Measurements from ENCODE around the gene ASCC1. TPM values are rescaled to one million over a fixed set of nuclear protein-coding genes. Genes with fewer than 3 reads are reported as not detected.

Gene ASCC1
- total and polyA plus RNA-seq, 2 of the 4 experiments (the other 2 are of a cell fraction): 15.9 to 21.0 TPM

GRCh38 chr10:72075376-72076115, 140.5 kb downstream of the ASCC1 start:
- TF ChIP-seq CEBPB (IDR thresholded peaks at IDR 0.05; ENCODE audit: low read depth, low read length) (no peak), POLR2A (IDR thresholded peaks at IDR 0.05; ENCODE audit: low read depth, low read length) (no peak), RFX5 (IDR thresholded peaks at IDR 0.05; ENCODE audit: low read depth, low read length) (no peak), MAFK (IDR thresholded peaks at IDR 0.05; ENCODE audit: low read depth, low read length) (no peak), CTCF (conservative IDR thresholded peaks at IDR 0.05; ENCODE audit: low read depth, low read length) (no peak), RAD21 (IDR thresholded peaks at IDR 0.05; ENCODE audit: low read length) (no peak), SMC3 (IDR thresholded peaks at IDR 0.05; ENCODE audit: low read depth, low read length) (no peak), USF2 (IDR thresholded peaks at IDR 0.05; ENCODE audit: low read depth, low read length) (no peak), FOS (IDR thresholded peaks at IDR 0.05; ENCODE audit: low read depth, low read length) (no peak), NFE2L2 (IDR thresholded peaks at IDR 0.05; ENCODE audit: low read depth, low read length) (no peak), RCOR1 (IDR thresholded peaks at IDR 0.05; ENCODE audit: insufficient replicate concordance, low read length) (no peak), CHD1 (IDR thresholded peaks at IDR 0.05; ENCODE audit: low read depth, low read length) (no peak), ELK1 (IDR thresholded peaks at IDR 0.05; ENCODE audit: borderline replicate concordance, low read depth, low read length) (no peak)
- CTCF ChIA-PET: no interaction called here

More at GRCh38 chr10:72075376-72076115, 140.5 kb downstream of the ASCC1 start:
- Histone ChIP-seq H4K91ac (ENCODE audit: insufficient read depth, low read depth, low read length) (no peak overlapping the region), H3K27me3 (ENCODE audit: control insufficient read depth, insufficient read depth, low read length) (peaks cover 41% of the 10 kb centered on the region), H3K18ac (ENCODE audit: low read depth, low read length) (no peak overlapping the region), H3K23ac (ENCODE audit: low read depth, low read length) (no peak overlapping the region), H2BK20ac (ENCODE audit: low read depth, low read length) (no peak overlapping the region), H3K4me3 (ENCODE audit: insufficient read depth, low read depth, low read length) (no peak overlapping the region), H2BK5ac (ENCODE audit: low read depth, low read length, poor library complexity, severe bottlenecking) (no peak overlapping the region), H4K5ac (ENCODE audit: low read depth, low read length) (no peak overlapping the region), H4K20me1 (ENCODE audit: insufficient read depth, low read length) (no peaks in the 10 kb centered on the region), H3K4me2 (ENCODE audit: low read depth, low read length) (no peak overlapping the region), H2AK5ac (ENCODE audit: low read depth, low read length) (no peak overlapping the region), H4K8ac (ENCODE audit: low read depth in 2 of 2, low read length in 2 of 2) (no peak overlapping the region), H3K79me1 (ENCODE audit: low read depth in 1 of 2, low read length in 2 of 2) (no peaks in the 10 kb centered on the region), H3K4ac (ENCODE audit: low read depth, low read length) (no peak overlapping the region), H2AK9ac (replicated peaks; ENCODE audit: low read depth, low read length, poor library complexity) (no peak overlapping the region), H3K9ac (ENCODE audit: low read depth, low read length) (no peak overlapping the region), H3K9me3 (ENCODE audit: control insufficient read depth, insufficient read depth, low read length) (peaks cover 4% of the 10 kb centered on the region), H2BK15ac (ENCODE audit: low read depth, low read length) (no peak overlapping the region), H2BK120ac (ENCODE audit: low read depth, low read length) (no peak overlapping the region), H2AFZ (replicated peaks; ENCODE audit: low read length, poor library complexity) (no peak overlapping the region), H3K4me1 (ENCODE audit: control insufficient read depth, insufficient read depth, low read length) (no peaks in the 10 kb centered on the region), H3K36me3 (ENCODE audit: control insufficient read depth, insufficient read depth, low read length) (no peaks in the 10 kb centered on the region), H3K9me1 (ENCODE audit: insufficient read depth, low read length) (no peaks in the 10 kb centered on the region), H3K56ac (ENCODE audit: extremely low read depth, insufficient read depth, low read length) (no peak overlapping the region), H3K14ac (replicated peaks; ENCODE audit: low read depth, low read length) (no peak overlapping the region), H3K27ac (ENCODE audit: insufficient read depth, low read length) (no peak overlapping the region)
- in situ Hi-C loops (cut with MboI; ENCODE audit: low sequenced_read_pairs): no loop called here
- dilution Hi-C loops (cut with HindIII; ENCODE audit: low sequenced_read_pairs, unreplicated experiment): no loop called here
- 67% methylated on average over 5 of the region's 12 CpGs; no CpG with 5 or more reads in 1 of the 2 experiments for WGBS, 2 experiments (ENCODE audit: extremely low coverage in 2 of 2, insufficient read length in 1 of 2)
- DNase-seq (no peak), ATAC-seq (ENCODE audit: low read depth) (no peak)
- POLR2A ChIA-PET (ENCODE audit: unreplicated experiment): no interaction called here
- intact Hi-C loops (cut with micrococcal nuclease): no loop called here
- no TSS peak for BruUV-seq (replicated peaks)

Data from IMR-90 (cell line).